Peyer's patch (tissue), 4 donors: Measurements from ENCODE around the gene GINS2.

Experiments
- POLR2A ChIP-seq, 2 donors: fragments of 450-650 bp; IDR thresholded peaks; one replicate each; pipeline ENCODE4 v1.5.1; 2017; ENCODE audit warnings: antibody characterized with exemption in 2 of 2, mild to moderate bottlenecking in 2 of 2, moderate library complexity in 2 of 2
- TF ChIP-seq, protein P1 (sequence below), 6 experiments: fragments of 450-650 bp in 4 of 6; fragments of 200-600 bp in 2 of 6; sonication (generic) in 1 of 6; IDR thresholded peaks; one replicate each; pipeline ENCODE4 v1.5.1; 2017 to 2019; ENCODE audit warnings: antibody characterized with exemption in 6 of 6, mild to moderate bottlenecking in 3 of 6, moderate library complexity in 1 of 6

GRCh38 chr16:85711982-85712587 lies 23.3 kb upstream of the GINS2 start:
- TF ChIP-seq, protein P1, sequence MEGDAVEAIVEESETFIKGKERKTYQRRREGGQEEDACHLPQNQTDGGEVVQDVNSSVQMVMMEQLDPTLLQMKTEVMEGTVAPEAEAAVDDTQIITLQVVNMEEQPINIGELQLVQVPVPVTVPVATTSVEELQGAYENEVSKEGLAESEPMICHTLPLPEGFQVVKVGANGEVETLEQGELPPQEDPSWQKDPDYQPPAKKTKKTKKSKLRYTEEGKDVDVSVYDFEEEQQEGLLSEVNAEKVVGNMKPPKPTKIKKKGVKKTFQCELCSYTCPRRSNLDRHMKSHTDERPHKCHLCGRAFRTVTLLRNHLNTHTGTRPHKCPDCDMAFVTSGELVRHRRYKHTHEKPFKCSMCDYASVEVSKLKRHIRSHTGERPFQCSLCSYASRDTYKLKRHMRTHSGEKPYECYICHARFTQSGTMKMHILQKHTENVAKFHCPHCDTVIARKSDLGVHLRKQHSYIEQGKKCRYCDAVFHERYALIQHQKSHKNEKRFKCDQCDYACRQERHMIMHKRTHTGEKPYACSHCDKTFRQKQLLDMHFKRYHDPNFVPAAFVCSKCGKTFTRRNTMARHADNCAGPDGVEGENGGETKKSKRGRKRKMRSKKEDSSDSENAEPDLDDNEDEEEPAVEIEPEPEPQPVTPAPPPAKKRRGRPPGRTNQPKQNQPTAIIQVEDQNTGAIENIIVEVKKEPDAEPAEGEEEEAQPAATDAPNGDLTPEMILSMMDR (IDR thresholded peaks at IDR 0.05), result no peak
- no peak for TF ChIP-seq POLR2A (IDR thresholded peaks at IDR 0.05)
